ENCODE results near the gene HAGHL. TPM values are rescaled to one million over a fixed set of nuclear protein-coding genes. Genes with fewer than 3 reads are reported as not detected.
"Not testable (repeated sequence)": the region's sequence is repeated elsewhere in the genome, so short reads cannot be mapped to it uniquely, and the experiment has no call there.

Gene HAGHL
- total RNA-seq, 2 donors from 2014 or later = 2.6 to 13.0 TPM

- no peaks in the 10 kb centered on the region for H3K9me3 ChIP-seq
- intact Hi-C loops (cut with DNase I) = no loop called here
- H3K9ac ChIP-seq (ENCODE audit: low read depth in 2 of 2, low read length in 2 of 2) = no peak overlapping the region
- DNase-seq = no peak
- no peaks in the 10 kb centered on the region for H3K36me3 ChIP-seq
- H3K27me3 ChIP-seq = peaks cover 12% of the 10 kb centered on the region
- no peaks in the 10 kb centered on the region for H3K4me1 ChIP-seq
- TF ChIP-seq CTCF (IDR thresholded peaks at IDR 0.05) = no peak
- no peak overlapping the region for H3K4me3 ChIP-seq
- H3K27ac ChIP-seq = no peak overlapping the region
Measured at GRCh38 chr16:752007-752312, 25.1 kb downstream of the HAGHL start.

GRCh38 chr16:754121-754607 lies 27.3 kb downstream of the HAGHL start:
- H3K36me3 ChIP-seq; H3K9me3 ChIP-seq; intact Hi-C loops (cut with DNase I); H3K27ac ChIP-seq; H3K9ac ChIP-seq (ENCODE audit: low read depth in 2 of 2, low read length in 2 of 2); DNase-seq; H3K4me1 ChIP-seq; H3K4me3 ChIP-seq: not testable (repeated sequence)
- H3K27me3 ChIP-seq = peaks cover 12% of the 10 kb centered on the region

- no peak for TF ChIP-seq CTCF (IDR thresholded peaks at IDR 0.05)
Measured at GRCh38 chr16:754656-755055, 27.8 kb downstream of the HAGHL start.

GRCh38 chr16:756428-756827 lies 29.5 kb downstream of the HAGHL start:
- TF ChIP-seq CTCF (IDR thresholded peaks at IDR 0.05) = no peak
- no peaks in the 10 kb centered on the region for H3K36me3 ChIP-seq
- H3K9me3 ChIP-seq = no peaks in the 10 kb centered on the region
- H3K27ac ChIP-seq = no peak overlapping the region
- no peak overlapping the region for H3K9ac ChIP-seq (ENCODE audit: low read depth in 2 of 2, low read length in 2 of 2)
- DNase-seq = no peak
- H3K27me3 ChIP-seq = peaks cover 15% of the 10 kb centered on the region
- H3K4me3 ChIP-seq = no peak overlapping the region
- intact Hi-C loops (cut with DNase I) = no loop called here
- no peaks in the 10 kb centered on the region for H3K4me1 ChIP-seq

More at GRCh38 chr16:754656-755055, 27.8 kb downstream of the HAGHL start:
- H3K4me3 ChIP-seq = no peak overlapping the region
- no peak overlapping the region for H3K27ac ChIP-seq
- no peak for DNase-seq
- peaks cover 12% of the 10 kb centered on the region for H3K27me3 ChIP-seq
- no peaks in the 10 kb centered on the region for H3K9me3 ChIP-seq
- intact Hi-C loops (cut with DNase I) = no loop called here
- H3K9ac ChIP-seq (ENCODE audit: low read depth in 2 of 2, low read length in 2 of 2) = no peak overlapping the region
- H3K4me1 ChIP-seq = no peaks in the 10 kb centered on the region
- H3K36me3 ChIP-seq = no peaks in the 10 kb centered on the region

GRCh38 chr16:759110-759910 lies 32.4 kb downstream of the HAGHL start:
- no peak for TF ChIP-seq CTCF (IDR thresholded peaks at IDR 0.05)
- intact Hi-C loops (cut with DNase I) = no loop called here
- no peaks in the 10 kb centered on the region for H3K36me3 ChIP-seq
- DNase-seq = no peak
- no peaks in the 10 kb centered on the region for H3K4me1 ChIP-seq
- H3K27ac ChIP-seq = no peak overlapping the region
- no peak overlapping the region for H3K9ac ChIP-seq (ENCODE audit: low read depth in 2 of 2, low read length in 2 of 2)
- no peak overlapping the region for H3K4me3 ChIP-seq
- H3K27me3 ChIP-seq = peaks cover 4% of the 10 kb centered on the region
- H3K9me3 ChIP-seq = no peaks in the 10 kb centered on the region

GRCh38 chr16:760065-760464 lies 33.2 kb downstream of the HAGHL start:
- Histone ChIP-seq H3K36me3 (no peaks in the 10 kb centered on the region), H3K27me3 (peaks cover 4% of the 10 kb centered on the region), H3K9me3 (no peaks in the 10 kb centered on the region), H3K4me3 (no peak overlapping the region), H3K27ac (no peak overlapping the region), H3K4me1 (no peaks in the 10 kb centered on the region), H3K9ac (ENCODE audit: low read depth in 2 of 2, low read length in 2 of 2) (no peak overlapping the region)
- no peak for DNase-seq
- intact Hi-C loops (cut with DNase I) = no loop called here
- no peak for TF ChIP-seq CTCF (IDR thresholded peaks at IDR 0.05)
